ENCODE results near the gene TOGARAM2.

TOGARAM2 gene

DNA sequence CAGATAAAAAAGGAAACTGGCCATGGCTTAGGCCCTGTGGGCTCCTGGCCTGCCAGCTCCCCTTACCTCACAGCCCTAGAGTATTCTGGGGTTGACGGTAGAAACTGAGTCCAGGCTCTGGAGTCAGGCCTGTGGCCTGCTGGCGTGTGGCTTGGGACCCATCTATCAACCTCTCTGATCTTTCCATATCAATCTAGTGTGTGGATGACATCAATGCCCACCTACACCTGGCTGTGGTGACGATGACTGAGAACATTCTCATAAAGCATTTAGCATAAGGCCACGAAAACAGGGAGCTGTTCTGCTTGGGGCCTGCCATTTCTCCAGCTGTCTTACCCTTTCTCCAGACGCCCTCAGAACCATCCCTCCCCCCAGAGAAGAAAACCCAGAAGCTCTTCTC is 75.4 kb downstream of the TOGARAM2 start:
- DNase-seq, result no peak

- DNase-seq, result no peak
Observed at GRCh38 chr2:29057006-29057405, 75.9 kb downstream of the TOGARAM2 start.

DNA sequence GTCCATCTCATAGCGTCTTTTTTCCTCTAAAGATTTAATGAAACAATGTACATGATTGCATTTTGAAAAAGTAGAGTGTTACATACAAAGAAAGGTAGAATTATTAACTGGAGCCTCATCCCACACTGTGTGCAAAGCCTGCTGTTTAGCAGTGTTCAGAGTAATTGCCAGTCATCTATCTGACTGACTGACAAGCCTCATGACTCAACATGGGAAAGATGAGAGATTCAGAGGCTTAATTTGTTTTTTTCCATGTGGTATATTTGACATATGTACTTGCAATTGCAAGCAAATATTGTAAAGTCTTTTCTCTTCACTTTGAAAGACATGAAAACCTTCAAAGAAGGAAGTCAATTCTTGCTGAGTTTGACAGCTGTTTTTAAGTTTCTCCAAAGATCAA is 78.5 kb downstream of the TOGARAM2 start:
- DNase-seq, result peak in 2 of 4 experiments; percentile 26 to 47

- DNase-seq, result no peak
Observed at GRCh38 chr2:29060441-29060840, 79.3 kb downstream of the TOGARAM2 start.

GRCh38 chr2:29061176-29061575 is 80.1 kb downstream of the TOGARAM2 start:
- DNase-seq, result no peak

GRCh38 chr2:29061616-29062015 is 80.5 kb downstream of the TOGARAM2 start:
- DNase-seq, result peak; percentile 37 to 66 (median 56)

- no peak for DNase-seq
Observed at GRCh38 chr2:29062371-29062770, 81.3 kb downstream of the TOGARAM2 start.

DNA sequence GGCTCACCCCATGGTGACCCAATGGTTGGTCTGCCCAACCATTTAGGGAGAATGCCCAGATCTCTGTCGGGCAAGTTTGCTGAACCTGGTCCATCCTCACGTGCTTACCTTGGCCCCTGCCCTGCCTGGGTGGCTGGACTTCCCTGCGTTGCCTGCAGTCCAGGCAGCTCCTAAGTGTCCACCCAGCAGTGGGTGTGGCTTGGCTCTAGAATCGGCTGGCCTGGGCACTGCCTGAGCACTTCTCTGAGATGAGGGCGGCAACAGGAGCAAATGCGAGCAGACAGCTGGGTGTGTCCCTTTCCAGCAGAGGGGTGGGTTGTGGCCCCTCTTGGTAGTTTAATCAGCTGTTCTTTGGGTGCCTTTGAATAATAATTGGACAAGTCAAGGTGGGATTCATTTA is 82.0 kb downstream of the TOGARAM2 start:
- no peak for DNase-seq

- no peak for DNase-seq
Observed at GRCh38 chr2:29063646-29064345, 82.7 kb downstream of the TOGARAM2 start.

- DNase-seq, result no peak
Observed at GRCh38 chr2:29064346-29064715, 83.2 kb downstream of the TOGARAM2 start.

DNA sequence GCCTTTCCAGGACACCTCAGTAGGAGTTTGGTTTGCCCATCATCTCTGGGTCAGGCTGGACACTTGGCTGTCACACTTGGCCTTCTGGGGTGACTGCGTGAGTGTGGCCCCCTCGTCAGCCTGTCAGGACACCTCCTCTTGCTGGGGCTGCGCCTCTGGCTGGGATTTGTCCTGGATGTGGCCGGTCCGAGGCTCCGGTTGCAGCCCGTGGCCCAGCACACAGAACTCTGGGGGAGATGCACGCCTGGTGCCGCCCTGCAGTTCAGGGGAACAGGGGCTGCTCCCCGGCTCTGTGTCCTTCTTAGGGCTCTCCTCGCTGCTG is 83.6 kb downstream of the TOGARAM2 start:
- no peak for DNase-seq

GRCh38 chr2:29065068-29065811 is 84.1 kb downstream of the TOGARAM2 start:
- no peak for DNase-seq

- DNase-seq, result peak; percentile 67 to 87 (median 80)
Observed at GRCh38 chr2:29066271-29066860, 85.3 kb downstream of the TOGARAM2 start.

DNA sequence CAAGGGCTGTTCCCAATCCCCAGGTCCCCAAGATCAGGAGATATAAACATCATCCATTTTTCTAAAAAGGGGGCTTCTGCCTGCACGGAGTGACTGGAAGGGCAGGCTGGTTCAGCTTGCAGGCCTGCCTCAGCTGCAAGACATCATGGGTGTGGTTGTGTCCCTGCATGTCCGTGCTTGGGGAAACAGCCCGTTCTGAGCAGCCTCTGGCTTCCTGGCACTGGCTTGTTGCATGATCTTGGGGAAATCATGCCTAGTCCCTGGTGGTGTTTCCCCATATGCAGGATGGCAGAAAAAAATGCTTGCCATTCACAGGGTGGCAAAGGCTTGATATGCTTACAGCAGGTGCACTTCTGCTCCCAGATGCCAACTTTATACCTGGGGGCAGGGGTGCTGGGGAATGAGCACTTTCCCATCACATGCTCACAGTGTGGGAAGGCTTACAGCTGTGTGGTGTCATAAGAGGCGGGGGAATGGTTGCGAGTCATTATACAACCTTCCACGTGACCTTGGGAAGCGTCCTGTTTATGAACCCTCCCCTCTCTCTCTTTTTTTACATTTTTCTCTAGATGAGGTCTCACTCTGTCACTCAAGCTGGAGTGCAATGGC is 86.0 kb downstream of the TOGARAM2 start:
- DNase-seq, result peak; percentile 50 to 77 (median 74)

- DNase-seq, result no peak
Observed at GRCh38 chr2:29068513-29068912, 87.4 kb downstream of the TOGARAM2 start.

DNA sequence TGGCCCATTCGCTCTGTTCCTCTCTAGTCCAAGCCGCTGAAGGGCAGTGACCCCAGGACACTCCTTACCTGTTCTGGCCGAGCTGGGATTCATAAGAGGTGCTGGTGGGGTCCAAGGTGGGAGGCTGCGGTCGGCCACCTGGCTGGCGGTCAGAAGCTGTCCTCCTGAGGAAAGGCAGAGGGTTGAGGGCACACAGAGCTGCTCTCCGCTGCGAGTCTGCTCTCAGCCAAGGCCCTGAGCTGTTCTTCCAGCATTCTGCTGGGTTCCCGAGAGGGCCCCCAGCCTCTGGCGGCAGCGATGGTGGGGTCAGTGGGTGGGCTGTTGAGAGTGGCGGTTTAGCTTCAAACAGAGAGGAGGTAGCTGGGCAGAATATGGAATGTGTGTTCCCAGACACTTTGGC is 89.4 kb downstream of the TOGARAM2 start:
- no peak for DNase-seq

DNA sequence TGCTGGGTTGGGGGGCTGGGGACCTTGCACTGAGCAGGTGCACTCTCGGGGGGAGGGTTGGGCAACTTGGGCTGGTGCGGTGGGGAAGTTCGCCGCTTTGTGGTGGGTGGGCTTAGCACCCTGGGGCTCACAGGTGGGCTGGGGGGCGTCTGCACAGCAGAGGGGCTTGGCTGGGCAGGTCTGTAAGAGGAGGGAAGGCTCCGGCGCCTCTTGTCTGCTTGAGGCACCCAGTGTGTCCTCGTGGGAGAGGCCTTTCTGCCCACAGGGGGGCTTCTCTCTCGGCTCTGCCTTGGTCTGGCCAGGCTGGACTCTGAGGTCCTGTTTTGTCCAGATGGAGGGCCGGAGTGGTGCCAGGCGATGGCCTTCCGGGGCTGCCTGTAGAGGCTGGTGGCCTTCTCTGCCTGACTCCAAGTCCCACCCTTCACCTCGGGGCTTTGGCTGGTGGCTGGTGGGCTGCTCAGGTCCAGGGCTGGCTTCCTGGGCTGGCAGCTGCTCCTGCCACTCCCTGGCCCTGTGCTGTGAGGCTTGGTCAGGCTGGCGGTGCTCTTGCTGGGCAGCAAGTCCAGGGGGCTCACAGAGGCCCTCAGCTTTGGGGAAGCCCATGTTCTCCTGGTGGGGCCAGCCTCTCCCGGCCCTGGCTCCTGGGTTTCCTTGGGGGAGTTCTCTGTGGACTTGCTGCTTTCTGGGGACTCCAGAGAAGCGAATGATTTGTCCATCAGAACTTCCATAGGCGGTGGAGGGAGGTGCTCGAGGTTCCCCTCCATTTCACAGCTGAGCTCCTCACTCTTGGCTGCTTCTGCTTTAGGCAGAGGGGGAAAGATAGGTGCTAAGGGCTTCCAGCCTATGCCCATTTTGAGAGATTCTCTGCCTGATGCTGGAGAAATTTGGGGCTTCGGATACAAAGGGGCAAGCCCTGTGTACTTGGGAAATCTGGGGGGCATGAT is 90.2 kb downstream of the TOGARAM2 start:
- DNase-seq, result no peak

GRCh38 chr2:29072251-29072650 is 91.2 kb downstream of the TOGARAM2 start:
- DNase-seq, result no peak

- no peak for DNase-seq
Observed at GRCh38 chr2:29072971-29073725, 92.0 kb downstream of the TOGARAM2 start.

DNA sequence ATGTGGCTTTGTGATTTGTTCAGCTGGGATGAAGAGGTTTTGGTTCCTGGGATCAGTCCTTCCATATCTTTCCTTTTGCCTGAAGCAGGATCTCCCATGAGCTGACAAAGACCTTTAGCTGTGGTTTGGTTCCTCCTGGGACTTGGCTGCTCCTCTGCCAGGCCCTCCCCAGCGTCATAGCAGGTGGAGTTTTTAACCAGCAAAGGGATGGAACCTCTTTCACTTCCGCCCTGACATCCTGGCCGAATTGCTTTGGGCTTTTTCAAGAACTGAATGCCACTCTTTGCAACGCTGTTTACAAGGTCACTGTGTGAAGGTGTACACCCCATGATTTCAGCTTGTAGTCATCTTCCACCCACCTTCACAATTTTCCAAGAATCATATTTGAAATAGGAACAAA is 92.8 kb downstream of the TOGARAM2 start:
- DNase-seq, result peak; percentile 40 to 67 (median 60)

DNA sequence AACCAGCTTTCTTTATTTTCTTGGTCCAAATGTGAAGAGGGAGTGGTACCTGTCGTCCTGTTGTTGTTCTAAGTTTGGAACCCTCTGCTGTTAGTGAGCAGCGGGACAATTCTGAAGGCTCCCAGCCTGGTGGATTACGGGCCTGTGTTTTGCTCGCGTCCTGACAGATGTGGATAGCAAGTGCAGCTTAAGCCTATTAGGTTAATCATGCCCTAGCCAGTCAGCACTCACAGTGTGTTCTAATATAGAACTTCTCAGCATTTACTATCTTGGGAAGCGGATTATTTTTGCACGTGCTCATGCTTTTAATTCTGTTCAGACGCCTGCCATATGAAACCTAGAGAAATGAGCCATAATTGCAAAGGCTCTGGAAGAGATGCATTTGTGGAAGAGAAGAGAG is 93.3 kb downstream of the TOGARAM2 start, which contains the start of gene PCARE:
TSS of gene PCARE (minus strand) at position 113 of the 400 bp plus-strand sequence. CDS start 262 bp downstream, outside the sequence.
- DNase-seq, result no peak

All from suppressor macrophage (primary cell).